ENCODE data around the gene RTN4RL1.
"Not testable (repeated sequence)": the region's sequence is repeated elsewhere in the genome, so short reads cannot be mapped to it uniquely, and the experiment has no call there.

The RTN4RL1 gene

DNA sequence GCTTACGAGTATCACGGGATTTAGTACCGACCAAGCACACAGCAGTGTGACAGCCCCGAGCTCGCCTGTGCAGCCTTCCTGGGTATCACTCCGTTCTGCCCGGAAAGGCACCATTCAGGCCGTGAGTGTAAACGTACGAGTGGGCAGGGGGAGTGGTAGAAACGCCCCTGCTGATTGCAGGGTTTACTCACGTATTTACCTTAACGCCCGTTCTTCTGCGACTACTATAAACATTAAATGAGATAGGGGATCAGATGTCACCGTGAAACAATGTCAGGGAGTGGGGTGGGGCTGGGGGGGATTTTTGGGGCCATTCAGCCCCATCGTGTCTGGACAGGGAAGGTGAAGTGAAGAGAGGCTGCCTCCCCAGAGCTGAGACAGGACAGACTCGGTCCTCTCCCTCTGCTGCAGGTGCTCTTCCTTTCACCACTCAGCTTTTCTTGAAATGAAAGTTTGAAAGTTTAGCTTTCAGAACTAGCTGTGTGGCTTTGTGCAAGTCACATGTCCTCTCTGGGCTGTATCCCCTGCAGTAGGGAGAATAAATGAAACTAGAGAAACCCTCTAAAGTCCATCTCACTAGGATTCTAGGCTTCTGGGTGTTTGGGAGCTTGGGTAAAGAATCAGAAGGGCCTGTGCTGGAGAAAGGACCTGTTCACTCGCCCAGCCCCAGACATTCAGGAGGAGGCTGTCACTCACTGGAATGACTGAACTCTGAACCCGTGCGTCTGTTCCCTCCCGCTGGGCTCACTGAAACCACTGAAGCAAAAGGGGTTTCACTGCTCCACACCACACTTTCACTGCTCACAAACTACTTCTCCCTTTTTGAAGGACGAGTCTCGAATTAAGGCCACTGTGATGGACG is 128.7 kb downstream of the RTN4RL1 start:
- TF ChIP-seq, protein P1, sequence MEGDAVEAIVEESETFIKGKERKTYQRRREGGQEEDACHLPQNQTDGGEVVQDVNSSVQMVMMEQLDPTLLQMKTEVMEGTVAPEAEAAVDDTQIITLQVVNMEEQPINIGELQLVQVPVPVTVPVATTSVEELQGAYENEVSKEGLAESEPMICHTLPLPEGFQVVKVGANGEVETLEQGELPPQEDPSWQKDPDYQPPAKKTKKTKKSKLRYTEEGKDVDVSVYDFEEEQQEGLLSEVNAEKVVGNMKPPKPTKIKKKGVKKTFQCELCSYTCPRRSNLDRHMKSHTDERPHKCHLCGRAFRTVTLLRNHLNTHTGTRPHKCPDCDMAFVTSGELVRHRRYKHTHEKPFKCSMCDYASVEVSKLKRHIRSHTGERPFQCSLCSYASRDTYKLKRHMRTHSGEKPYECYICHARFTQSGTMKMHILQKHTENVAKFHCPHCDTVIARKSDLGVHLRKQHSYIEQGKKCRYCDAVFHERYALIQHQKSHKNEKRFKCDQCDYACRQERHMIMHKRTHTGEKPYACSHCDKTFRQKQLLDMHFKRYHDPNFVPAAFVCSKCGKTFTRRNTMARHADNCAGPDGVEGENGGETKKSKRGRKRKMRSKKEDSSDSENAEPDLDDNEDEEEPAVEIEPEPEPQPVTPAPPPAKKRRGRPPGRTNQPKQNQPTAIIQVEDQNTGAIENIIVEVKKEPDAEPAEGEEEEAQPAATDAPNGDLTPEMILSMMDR (IDR thresholded peaks at IDR 0.05; ENCODE audit: extremely low read depth, missing control alignments), result no peak
- DNase-seq (ENCODE audit: low spot score), result peak; percentile 56

DNA sequence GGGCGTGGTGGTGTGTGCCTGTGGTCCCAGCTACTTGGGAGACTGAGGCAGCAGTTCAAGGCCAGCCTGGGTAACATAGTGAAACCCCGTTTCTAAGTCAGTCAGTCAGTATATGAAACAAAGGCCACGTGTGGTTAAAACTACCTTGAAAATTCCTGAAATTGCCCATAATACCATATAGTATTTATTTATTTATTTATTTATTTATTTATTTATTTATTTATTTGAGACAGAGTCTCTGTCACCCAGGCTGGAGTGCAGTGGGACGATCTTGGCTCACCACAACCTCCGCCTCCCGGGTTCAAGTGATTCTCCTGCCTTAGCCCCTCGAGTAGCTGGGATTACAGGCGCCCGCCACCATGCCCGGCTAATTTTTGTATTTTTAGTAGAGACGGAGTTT is 129.7 kb downstream of the RTN4RL1 start:
- not testable (repeated sequence) for DNase-seq (ENCODE audit: low spot score)

DNA sequence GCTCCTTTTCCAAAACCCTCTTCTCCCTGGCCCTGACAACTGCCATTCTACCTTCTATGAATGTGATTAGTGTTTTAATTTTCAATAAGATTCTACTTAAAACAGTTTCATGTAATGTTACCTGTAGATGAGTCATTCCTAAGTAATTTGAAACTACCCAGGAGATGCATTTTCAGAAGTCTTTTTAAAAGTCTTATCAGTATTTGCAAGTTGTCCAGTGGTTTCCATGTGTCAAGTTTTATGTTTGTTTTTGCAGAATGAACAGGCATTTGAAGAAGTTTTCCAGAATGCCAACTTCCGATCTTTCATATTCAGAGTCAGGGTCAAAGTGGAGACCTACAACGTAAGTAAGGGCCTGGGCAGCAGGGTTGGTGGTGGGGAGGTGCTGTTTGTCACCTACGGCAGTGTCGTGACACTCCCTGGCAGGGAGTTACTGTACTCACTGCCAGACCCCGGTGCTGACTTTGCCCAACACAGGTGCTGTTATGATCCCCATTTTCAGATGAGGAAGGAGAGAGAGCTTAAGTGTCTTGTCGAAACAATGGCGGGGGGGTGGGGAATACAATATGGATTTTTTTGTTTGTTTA is 130.3 kb downstream of the RTN4RL1 start:
- DNase-seq (ENCODE audit: low spot score), result no peak
- TF ChIP-seq, protein P1 (IDR thresholded peaks at IDR 0.05; ENCODE audit: extremely low read depth, missing control alignments), result no peak

DNA sequence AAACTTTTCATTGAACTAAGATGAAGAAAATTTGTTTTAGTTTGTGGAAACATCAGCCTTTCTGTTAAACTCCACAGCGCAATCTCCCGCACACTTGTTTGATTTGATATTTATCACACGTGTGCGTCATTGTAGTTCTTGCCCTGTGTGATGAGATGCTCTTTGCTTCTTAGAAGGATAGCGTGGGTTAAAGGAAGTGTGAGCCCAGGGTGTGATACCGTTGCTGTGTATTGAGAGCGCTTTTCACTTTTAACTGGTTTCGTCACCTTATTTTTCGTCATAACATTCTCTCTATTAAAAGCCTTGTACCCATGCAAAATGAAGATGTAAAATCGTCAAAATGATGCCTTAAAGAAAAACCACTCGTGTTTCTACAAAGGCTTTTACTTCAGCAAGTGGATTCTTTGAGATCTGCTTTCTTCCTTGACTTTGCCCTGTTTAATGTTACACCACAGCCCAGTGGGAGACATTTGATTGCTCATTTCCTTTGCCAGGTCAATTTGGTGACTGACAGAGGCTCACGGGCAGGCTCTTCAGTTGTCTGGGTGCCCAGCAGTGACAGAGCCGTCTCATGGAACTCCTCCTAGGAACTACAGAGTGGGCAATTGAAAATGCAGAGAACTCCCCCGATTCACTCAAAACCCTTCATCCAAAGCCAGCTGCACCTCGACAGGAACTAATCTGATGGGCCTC is 134.2 kb downstream of the RTN4RL1 start:
- TF ChIP-seq, protein P1 (IDR thresholded peaks at IDR 0.05; ENCODE audit: extremely low read depth, missing control alignments), result no peak
- DNase-seq (ENCODE audit: low spot score), result no peak

DNA sequence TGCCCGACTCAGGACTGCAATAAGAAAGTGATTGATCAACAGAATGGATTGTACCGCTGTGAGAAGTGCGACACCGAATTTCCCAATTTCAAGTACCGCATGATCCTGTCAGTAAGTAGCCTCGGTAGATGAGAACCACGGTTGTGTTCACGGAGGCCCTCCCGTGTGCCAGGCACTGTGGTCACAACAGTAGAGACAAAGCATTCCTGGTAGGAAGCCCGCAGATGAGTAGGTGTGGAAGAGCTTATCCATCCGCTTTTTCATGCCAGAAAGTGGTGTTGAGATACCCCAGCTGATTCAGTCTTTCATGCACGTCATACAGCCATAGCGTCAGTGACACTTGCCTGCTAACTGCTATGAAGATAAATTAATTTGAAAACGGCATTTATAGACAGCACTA is 136.4 kb downstream of the RTN4RL1 start:
- TF ChIP-seq, protein P1 (IDR thresholded peaks at IDR 0.05; ENCODE audit: extremely low read depth, missing control alignments), result no peak
- DNase-seq (ENCODE audit: low spot score), result no peak

All from GM20000 (cell line).